Hematopoietic multipotent progenitor cell treated with erythropoietin and hydrocortisone succinate and interleukin-3 and kit ligand, for 15 days (in vitro differentiated cells): ENCODE data around the gene FOCAD.

Experiments used
- DNase-seq: peaks from one replicate; pipeline ENCODE4 v3.0.0-alpha.2; 2015; ENCODE audit warnings: low spot score

The FOCAD gene

GRCh38 chr9:21016701-21017491, 332.8 kb downstream of the FOCAD start:
- no peak for DNase-seq

- no peak for DNase-seq
Measured at GRCh38 chr9:21018177-21018576, 334.1 kb downstream of the FOCAD start.

GRCh38 chr9:21023861-21024260, 339.8 kb downstream of the FOCAD start:
- no peak for DNase-seq

GRCh38 chr9:21027295-21027694, 343.2 kb downstream of the FOCAD start:
- DNase-seq, result no peak

- DNase-seq, result no peak
Measured at GRCh38 chr9:21028466-21028865, 344.4 kb downstream of the FOCAD start.

GRCh38 chr9:21029661-21030060, 345.6 kb downstream of the FOCAD start:
- no peak for DNase-seq

- DNase-seq, result no peak
Measured at GRCh38 chr9:21030389-21031035, 346.5 kb downstream of the FOCAD start.

- peak; percentile 21 for DNase-seq
Measured at GRCh38 chr9:21031091-21031807, 347.2 kb downstream of the FOCAD start, which contains the start of gene HACD4. HACD4 (minus strand) TSS chr9:21031640; CDS start chr9:21031590, 50 bp downstream.

GRCh38 chr9:21031808-21032183, 347.7 kb downstream of the FOCAD start:
- DNase-seq, result no peak

GRCh38 chr9:21037278-21037677, 353.2 kb downstream of the FOCAD start:
- no peak for DNase-seq

- DNase-seq, result no peak
Measured at GRCh38 chr9:21039302-21039701, 355.2 kb downstream of the FOCAD start.

GRCh38 chr9:21042466-21042865, 358.4 kb downstream of the FOCAD start:
- no peak for DNase-seq

GRCh38 chr9:21043841-21044240, 359.8 kb downstream of the FOCAD start:
- no peak for DNase-seq
